Endodermal cell (in vitro differentiated cells): ENCODE results near the gene AACS. TPM values are rescaled to one million over a fixed set of nuclear protein-coding genes. Genes with fewer than 3 reads are reported as not detected.

Source experiments
- DNase-seq: peaks from one replicate; pipeline ENCODE4 v3.0.0-alpha.2; 2017
- H3K27ac ChIP-seq: 2 replicates; pipeline ENCODE4 v1.5.1; 2013; ENCODE audit warnings: mild to moderate bottlenecking, low read depth, low read length, moderate library complexity
- H3K27me3 ChIP-seq: 2 replicates; pipeline ENCODE4 v1.6.1; 2013; ENCODE audit warnings: mild to moderate bottlenecking, low read length, moderate library complexity; ENCODE audit not compliant: insufficient read depth, control insufficient read depth, poor library complexity, severe bottlenecking
- H3K36me3 ChIP-seq: 2 replicates; pipeline ENCODE4 v1.7.0; 2013; ENCODE audit warnings: mild to moderate bottlenecking, low read length, moderate library complexity; ENCODE audit not compliant: control insufficient read depth, insufficient read depth
- H3K4me1 ChIP-seq: one replicate; pipeline ENCODE4 v1.7.0; 2013; ENCODE audit warnings: low read length; ENCODE audit not compliant: control insufficient read depth, insufficient read depth
- H3K4me3 ChIP-seq: 2 replicates; pipeline ENCODE4 v1.5.1; 2013; ENCODE audit warnings: mild to moderate bottlenecking, low read length, moderate library complexity
- H3K9ac ChIP-seq: 2 replicates; pipeline ENCODE4 v1.6.1; 2013; ENCODE audit warnings: mild to moderate bottlenecking, low read length, moderate library complexity; ENCODE audit not compliant: poor library complexity, severe bottlenecking; ENCODE audit errors: extremely low read depth
- H3K9me3 ChIP-seq: 2 replicates; pipeline ENCODE4 v1.6.1; 2013; ENCODE audit warnings: mild to moderate bottlenecking, low read length, moderate library complexity; ENCODE audit not compliant: control insufficient read depth
- H3K27ac Mint-ChIP-seq: 2 replicates; pipeline ENCODE4 v1.8.0; 2020; ENCODE audit warnings: mixed read lengths
- H3K27me3 Mint-ChIP-seq: 2 replicates; pipeline ENCODE4 v1.8.0; 2021; ENCODE audit warnings: mild to moderate bottlenecking, mixed read lengths; ENCODE audit not compliant: insufficient read depth
- H3K36me3 Mint-ChIP-seq: 2 replicates; pipeline ENCODE4 v1.8.0; 2020; ENCODE audit warnings: low read depth, mixed read lengths
- H3K4me1 Mint-ChIP-seq: 2 replicates; pipeline ENCODE4 v1.8.0; 2020; ENCODE audit warnings: mixed read lengths
- H3K4me3 Mint-ChIP-seq: 2 replicates; pipeline ENCODE4 v1.8.0; 2020; ENCODE audit warnings: mild to moderate bottlenecking, moderate library complexity, mixed read lengths
- H3K9me3 Mint-ChIP-seq: 2 replicates; pipeline ENCODE4 v1.8.0; 2020; ENCODE audit warnings: mild to moderate bottlenecking, mixed read lengths
- CTCF ChIP-seq: fragments of 200-600 bp; sonication (generic); conservative IDR thresholded peaks from 2 replicates; pipeline ENCODE4 v1.5.0; 2021; ENCODE audit warnings: antibody characterized with exemption, mild to moderate bottlenecking
- WGBS, 2 experiments: methylation state at CpG; one replicate each; pipeline versions ENCODE4 v1.1.5 to v1.1.7; 2013; ENCODE audit warnings: missing lambda C conversion rate in 2 of 2, mixed read lengths in 1 of 2; ENCODE audit not compliant: insufficient coverage in 1 of 2, insufficient read length in 1 of 2; 5-methylcytosine and 5-hydroxymethylcytosine counted together
- total RNA-seq, 2 donors: library from RNA; stranded (reverse); fragmentation: NEBNext Ultra II Directional in 1 of 2; extraction: Animal tissue kit (Norgen Biotek cat#: 25700) in 1 of 2; gene quantifications; 2 replicates in 1 of 2; 3 replicates in 1 of 2; pipeline ENCODE4 v1.2.1, GENCODE V29; 2021

AACS gene
- total RNA-seq, 2 donors from 2014 or later, result 55.4 to 71.9 TPM

DNA sequence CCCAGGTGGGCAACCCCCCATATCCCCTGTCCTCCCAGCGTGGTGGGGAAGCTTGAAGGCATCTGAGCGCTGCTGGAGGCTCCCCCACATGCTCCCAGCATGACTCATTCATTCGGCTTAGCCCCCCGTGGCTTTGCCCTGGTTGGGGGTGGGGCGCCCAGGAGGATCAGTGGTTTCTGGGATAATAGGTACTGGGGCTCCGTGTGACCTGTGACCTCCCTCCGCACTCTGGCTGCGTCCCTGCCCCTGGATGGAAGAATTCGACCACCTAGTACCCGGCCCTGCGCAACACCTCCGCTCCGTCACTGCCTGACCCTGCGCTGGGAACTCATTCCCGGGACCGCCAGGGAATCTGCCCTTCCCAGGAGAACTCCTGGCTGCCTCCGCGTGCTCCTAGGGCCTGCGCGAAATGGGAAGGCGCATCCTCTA lies 120.1 kb downstream of the AACS start:
- no peak for TF ChIP-seq CTCF
- peak overlapping the region; percentile 81 for H3K4me3 ChIP-seq
- peaks cover 76% of the 10 kb centered on the region for H3K27me3 ChIP-seq
- H3K36me3 ChIP-seq, result no peaks in the 10 kb centered on the region
- H3K4me1 ChIP-seq, result peaks cover 24% of the 10 kb centered on the region
- H3K9ac ChIP-seq, result peak overlapping the region; percentile 55
- peak overlapping the region; percentile 68 for H3K4me3 Mint-ChIP-seq
- 2 to 3% methylated on average over 10 to 21 of the region's 21 CpGs for WGBS, 2 experiments
- H3K27ac Mint-ChIP-seq, result peak overlapping the region; percentile 81
- no peaks in the 10 kb centered on the region for H3K9me3 Mint-ChIP-seq
- H3K4me1 Mint-ChIP-seq, result peaks cover 42% of the 10 kb centered on the region
- peaks cover 77% of the 10 kb centered on the region for H3K27me3 Mint-ChIP-seq
- no peak overlapping the region for H3K27ac ChIP-seq
- DNase-seq, result peak; percentile 92
- no peaks in the 10 kb centered on the region for H3K36me3 Mint-ChIP-seq
- no peaks in the 10 kb centered on the region for H3K9me3 ChIP-seq

- peaks cover 42% of the 10 kb centered on the region for H3K4me1 Mint-ChIP-seq
- Histone ChIP-seq H3K36me3 (no peaks in the 10 kb centered on the region), H3K4me1 (peaks cover 24% of the 10 kb centered on the region), H3K27ac (no peak within 1 kb of the TSS), H3K9me3 (no peaks in the 10 kb centered on the region), H3K9ac (peak within 1 kb of the TSS; percentile 55), H3K4me3 (peak within 1 kb of the TSS; percentile 81), H3K27me3 (peaks cover 82% of the 10 kb centered on the region)
- 0% methylated on average over 7 to 65 of the region's 71 CpGs for WGBS, 2 experiments
- peak; percentile 98 for DNase-seq
- peak within 1 kb of the TSS; percentile 81 for H3K27ac Mint-ChIP-seq
- peak within 1 kb of the TSS; percentile 68 for H3K4me3 Mint-ChIP-seq
- no peaks in the 10 kb centered on the region for H3K9me3 Mint-ChIP-seq
- H3K36me3 Mint-ChIP-seq, result no peaks in the 10 kb centered on the region
- TF ChIP-seq CTCF, result peak; percentile 77
- peaks cover 76% of the 10 kb centered on the region for H3K27me3 Mint-ChIP-seq
These were observed 120.7 kb downstream of the AACS start, which contains the start of gene TMEM132B for GRCh38 chr12:125185740-125186470. TSS of gene TMEM132B (plus strand) at chr12:125186386.

DNA sequence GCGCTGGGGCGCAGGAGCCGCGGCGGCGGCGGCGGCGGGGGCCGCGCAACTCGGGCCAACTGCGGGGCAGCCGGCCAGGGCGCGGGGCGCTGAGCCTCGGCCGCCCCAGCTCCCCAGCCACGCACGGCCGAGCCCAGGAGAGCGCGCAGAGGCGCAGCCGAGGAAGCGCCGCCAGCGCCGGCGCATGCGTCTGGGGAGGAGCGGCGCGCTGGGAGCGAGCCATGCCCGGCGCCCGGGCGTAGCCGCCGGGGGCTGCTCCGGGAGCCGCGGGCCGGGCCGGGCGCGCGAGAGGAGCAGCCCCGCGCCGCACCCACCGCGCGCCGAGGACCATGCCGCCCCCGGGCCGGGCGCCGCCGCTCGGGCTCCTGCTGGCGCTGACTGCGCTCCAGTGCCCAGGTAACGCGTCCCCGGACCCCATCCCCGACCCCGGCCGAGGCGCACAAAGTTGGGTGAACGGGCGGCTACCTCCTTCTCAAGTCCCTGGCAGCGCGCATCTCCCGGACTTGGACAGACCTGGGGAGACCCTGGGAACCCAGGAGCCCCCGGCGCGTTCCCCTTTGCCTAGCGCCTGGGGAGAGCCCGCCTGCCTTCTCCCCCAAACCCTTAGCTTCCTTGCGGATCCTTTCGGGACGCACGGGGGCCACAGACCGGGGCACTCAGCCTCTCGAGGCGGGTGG lies 121.4 kb downstream of the AACS start:
- Histone ChIP-seq H3K27me3 (peaks cover 81% of the 10 kb centered on the region), H3K36me3 (no peaks in the 10 kb centered on the region), H3K4me3 (peak overlapping the region; percentile 70), H3K4me1 (peaks cover 24% of the 10 kb centered on the region), H3K27ac (no peak overlapping the region), H3K9me3 (no peaks in the 10 kb centered on the region), H3K9ac (no peak overlapping the region)
- WGBS, 2 experiments, result 0% methylated on average over 25 to 90 of the region's 90 CpGs
- H3K27ac Mint-ChIP-seq, result no peak overlapping the region
- no peaks in the 10 kb centered on the region for H3K36me3 Mint-ChIP-seq
- no peak for TF ChIP-seq CTCF
- peaks cover 42% of the 10 kb centered on the region for H3K4me1 Mint-ChIP-seq
- no peaks in the 10 kb centered on the region for H3K9me3 Mint-ChIP-seq
- H3K4me3 Mint-ChIP-seq, result peak overlapping the region; percentile 65
- H3K27me3 Mint-ChIP-seq, result peaks cover 77% of the 10 kb centered on the region
- peak; percentile 84 for DNase-seq
